Sciatic nerve (tissue), 2 donors: ENCODE results near the gene PPP6R2. TPM values are rescaled to one million over a fixed set of nuclear protein-coding genes. Genes with fewer than 3 reads are reported as not detected.
"Not testable (repeated sequence)": the region's sequence is repeated elsewhere in the genome, so short reads cannot be mapped to it uniquely, and the experiment has no call there.

Experiments used
- ATAC-seq: fragments of 200-7000 bp; cut with Tn5 transposase; one replicate; pipeline ENCODE4 v1.9.1; 2020; ENCODE audit warnings: mild to moderate bottlenecking, moderate library complexity
- DNase-seq: peaks from one replicate; pipeline ENCODE4 v3.0.0-alpha.2; 2020; ENCODE audit warnings: low spot score
- intact Hi-C: fragments of 100-400 bp; cut with DNase I; formaldehyde crosslinking; loops from one replicate; pipeline ENCODE4 v1.14.2; 2022
- total RNA-seq: library from RNA; stranded (reverse); fragmentation: NEBNext Ultra II Directional; extraction: Animal tissue kit (Norgen Biotek cat#: 25700); gene quantifications from one replicate; pipeline ENCODE4 v1.2.1, GENCODE V29; 2021
- donor health status: DM: no; HTN: no; CAD: no.
- donor health status: DM: no; HTN: no; CAD: no.

PPP6R2 gene
- total RNA-seq, 1 donor from 2014 or later: 42.1 TPM

- no peak for ATAC-seq
- intact Hi-C loops: no loop called here
- DNase-seq: no peak
These were observed 24.8 kb downstream of the PPP6R2 start for GRCh38 chr22:50367778-50368500.

GRCh38 chr22:50371101-50371648 is 28.0 kb downstream of the PPP6R2 start:
- ATAC-seq (no peak), DNase-seq (no peak)
- intact Hi-C loops: no loop called here

GRCh38 chr22:50376085-50376651 is 33.0 kb downstream of the PPP6R2 start:
- ATAC-seq (no peak), DNase-seq (no peak)
- intact Hi-C loops: no loop called here

GRCh38 chr22:50381021-50381555 is 38.0 kb downstream of the PPP6R2 start:
- ATAC-seq, DNase-seq, intact Hi-C loops: not testable (repeated sequence)

- no peak for ATAC-seq
- DNase-seq: no peak
- intact Hi-C loops: no loop called here
These were observed 53.7 kb downstream of the PPP6R2 start for GRCh38 chr22:50396751-50397370.

GRCh38 chr22:50397371-50398060 is 54.4 kb downstream of the PPP6R2 start:
- ATAC-seq, intact Hi-C loops, DNase-seq: not testable (repeated sequence)

- DNase-seq: no peak
- intact Hi-C loops: no loop called here
- no peak for ATAC-seq
These were observed 55.9 kb downstream of the PPP6R2 start for GRCh38 chr22:50398831-50399648.

GRCh38 chr22:50399751-50400331 is 56.7 kb downstream of the PPP6R2 start:
- intact Hi-C loops: no loop called here
- DNase-seq (no peak), ATAC-seq (peak; percentile 68)

- DNase-seq: no peak
These were observed 57.3 kb downstream of the PPP6R2 start for GRCh38 chr22:50400406-50400805.

GRCh38 chr22:50400931-50401330 is 57.8 kb downstream of the PPP6R2 start:
- DNase-seq (no peak), ATAC-seq (no peak)
- intact Hi-C loops: no loop called here

More at GRCh38 chr22:50400406-50400805, 57.3 kb downstream of the PPP6R2 start:
- intact Hi-C loops: no loop called here
- no peak for ATAC-seq

- ATAC-seq: no peak
- intact Hi-C loops: no loop called here
- DNase-seq: no peak
These were observed 58.8 kb downstream of the PPP6R2 start for GRCh38 chr22:50401907-50402306.

GRCh38 chr22:50403701-50404101 is 60.6 kb downstream of the PPP6R2 start:
- DNase-seq (peak; percentile 83), ATAC-seq (peak; percentile 65)
- intact Hi-C loops: no loop called here

GRCh38 chr22:50406416-50407170 is 63.5 kb downstream of the PPP6R2 start:
- ATAC-seq: no peak
- intact Hi-C loops: no loop called here
- no peak for DNase-seq

- DNase-seq (no peak), ATAC-seq (no peak)
- intact Hi-C loops: no loop called here
These were observed 65.2 kb downstream of the PPP6R2 start for GRCh38 chr22:50408311-50408710.

GRCh38 chr22:50408954-50409353 is 65.8 kb downstream of the PPP6R2 start:
- DNase-seq, ATAC-seq, intact Hi-C loops: not testable (repeated sequence)

- ATAC-seq (no peak), DNase-seq (no peak)
- intact Hi-C loops: no loop called here
These were observed 71.5 kb downstream of the PPP6R2 start for GRCh38 chr22:50414476-50415248.

GRCh38 chr22:50415426-50415825 is 72.3 kb downstream of the PPP6R2 start:
- DNase-seq (no peak), ATAC-seq (no peak)
- intact Hi-C loops: no loop called here
